Osteoblast (primary cell): ENCODE results near the gene CACNA1F. TPM values are rescaled to one million over a fixed set of nuclear protein-coding genes. Genes with fewer than 3 reads are reported as not detected.

Source experiments
- DNase-seq: peaks from one replicate; pipeline ENCODE4 v3.0.0; 2011; ENCODE audit warnings: low spot score, mixed read lengths; ENCODE audit not compliant: insufficient read length; ENCODE audit errors: missing footprints
- H2AFZ ChIP-seq: 2 replicates; pipeline ENCODE4 v1.6.0; 2011; ENCODE audit warnings: mild to moderate bottlenecking, low read length
- H3K27ac ChIP-seq: 2 replicates; pipeline ENCODE4 v1.5.1; 2011; ENCODE audit warnings: mild to moderate bottlenecking, low read depth, low read length, moderate library complexity
- H3K27me3 ChIP-seq: 2 replicates; pipeline ENCODE4 v1.6.0; 2012; ENCODE audit warnings: mild to moderate bottlenecking, control low read depth, inconsistent platforms, low read length, moderate library complexity; ENCODE audit not compliant: insufficient read depth
- H3K36me3 ChIP-seq: 2 replicates; pipeline ENCODE4 v1.5.1; 2011; ENCODE audit warnings: mild to moderate bottlenecking, low read length, control low read depth, moderate library complexity; ENCODE audit not compliant: insufficient read depth
- H3K4me1 ChIP-seq: 2 replicates; pipeline ENCODE4 v1.5.1; 2011; ENCODE audit warnings: mild to moderate bottlenecking, low read length, control low read depth, moderate library complexity; ENCODE audit not compliant: insufficient read depth
- H3K4me2 ChIP-seq: 2 replicates; pipeline ENCODE4 v1.6.0; 2011; ENCODE audit warnings: mild to moderate bottlenecking, low read length; ENCODE audit not compliant: insufficient read depth
- H3K4me3 ChIP-seq: fragments of 200-600 bp; sonication (generic); 3 replicates; pipeline ENCODE4 v1.5.1; 2012; ENCODE audit warnings: mild to moderate bottlenecking, low read length, inconsistent platforms; ENCODE audit not compliant: insufficient read depth
- H3K79me2 ChIP-seq: 2 replicates; pipeline ENCODE4 v1.6.0; 2012; ENCODE audit warnings: mild to moderate bottlenecking, low read length, control low read depth, inconsistent platforms; ENCODE audit not compliant: insufficient read depth
- H3K9me3 ChIP-seq: 2 replicates; pipeline ENCODE4 v1.5.1; 2011; ENCODE audit warnings: low read depth, low read length, control low read depth
- H4K20me1 ChIP-seq: 2 replicates; pipeline ENCODE4 v1.6.0; 2012; ENCODE audit warnings: mild to moderate bottlenecking, low read length, control low read depth; ENCODE audit not compliant: insufficient read depth
- CTCF ChIP-seq: IDR thresholded peaks from 2 replicates; pipeline ENCODE4 v1.5.1; 2011; ENCODE audit warnings: mild to moderate bottlenecking, low read depth, low read length, moderate library complexity; ENCODE audit errors: extremely low read depth
- total RNA-seq: library from RNA; depleted of rRNA; stranded (reverse); fragments of >200 nt; gene quantifications from 2 replicates; pipeline ENCODE4 v1.2.3, GENCODE V29; 2012

CACNA1F gene
- total RNA-seq, 1 donor, result not detected

- Histone ChIP-seq H3K27ac (no peak overlapping the region), H3K9me3 (no peaks in the 10 kb centered on the region), H3K4me1 (no peaks in the 10 kb centered on the region), H2AFZ (no peak overlapping the region), H3K36me3 (no peaks in the 10 kb centered on the region), H3K4me3 (no peak overlapping the region), H3K4me2 (no peak overlapping the region), H4K20me1 (peaks cover 6% of the 10 kb centered on the region), H3K27me3 (no peaks in the 10 kb centered on the region), H3K79me2 (peaks cover 14% of the 10 kb centered on the region)
- DNase-seq, result peak; percentile 74
- TF ChIP-seq CTCF, result no peak
Measured at GRCh38 chrX:49276671-49277534, 43.8 kb upstream of the CACNA1F start.

- no peak overlapping the region for H3K4me3 ChIP-seq
- no peaks in the 10 kb centered on the region for H3K27me3 ChIP-seq
- H4K20me1 ChIP-seq, result peaks cover 6% of the 10 kb centered on the region
- no peak overlapping the region for H3K4me2 ChIP-seq
- no peak for TF ChIP-seq CTCF
- H3K9me3 ChIP-seq, result no peaks in the 10 kb centered on the region
- H3K79me2 ChIP-seq, result peaks cover 19% of the 10 kb centered on the region
- no peak for DNase-seq
- no peaks in the 10 kb centered on the region for H3K4me1 ChIP-seq
- H3K36me3 ChIP-seq, result no peaks in the 10 kb centered on the region
- no peak overlapping the region for H3K27ac ChIP-seq
- no peak overlapping the region for H2AFZ ChIP-seq
Measured at GRCh38 chrX:49276207-49276606, 43.1 kb upstream of the CACNA1F start.

- H3K36me3 ChIP-seq, result no peaks in the 10 kb centered on the region
- H3K4me1 ChIP-seq, result no peaks in the 10 kb centered on the region
- no peak for TF ChIP-seq CTCF
- peaks cover 31% of the 10 kb centered on the region for H3K79me2 ChIP-seq
- peak; percentile 27 for DNase-seq
- no peak overlapping the region for H3K4me3 ChIP-seq
- no peaks in the 10 kb centered on the region for H3K9me3 ChIP-seq
- no peak overlapping the region for H3K4me2 ChIP-seq
- peaks cover 6% of the 10 kb centered on the region for H4K20me1 ChIP-seq
- no peaks in the 10 kb centered on the region for H3K27me3 ChIP-seq
- no peak overlapping the region for H2AFZ ChIP-seq
- no peak overlapping the region for H3K27ac ChIP-seq
Measured at GRCh38 chrX:49273181-49273727, 40.1 kb upstream of the CACNA1F start.

- TF ChIP-seq CTCF, result no peak
- no peak overlapping the region for H3K4me2 ChIP-seq
- H3K27me3 ChIP-seq, result no peaks in the 10 kb centered on the region
- H3K9me3 ChIP-seq, result no peaks in the 10 kb centered on the region
- H3K36me3 ChIP-seq, result no peaks in the 10 kb centered on the region
- H3K79me2 ChIP-seq, result peaks cover 31% of the 10 kb centered on the region
- no peak overlapping the region for H3K4me3 ChIP-seq
- H4K20me1 ChIP-seq, result peaks cover 6% of the 10 kb centered on the region
- no peak overlapping the region for H3K27ac ChIP-seq
- H2AFZ ChIP-seq, result no peak overlapping the region
- DNase-seq, result no peak
- H3K4me1 ChIP-seq, result no peaks in the 10 kb centered on the region
Measured at GRCh38 chrX:49272421-49272820, 39.3 kb upstream of the CACNA1F start.
